GM23248 (cell line): ENCODE data around the gene EHMT1.

Source experiments
- EZH2 ChIP-seq: fragments of 200-600 bp; sonication (generic); IDR thresholded peaks from 2 replicates; pipeline ENCODE4 v1.6.1; 2018; ENCODE audit warnings: antibody characterized with exemption, mild to moderate bottlenecking; ENCODE audit not compliant: insufficient read depth, poor library complexity, severe bottlenecking
- EZH2phosphoT487 ChIP-seq: fragments of 200-600 bp; sonication (generic); IDR thresholded peaks from 2 replicates; pipeline ENCODE4 v1.6.1; 2018; ENCODE audit warnings: antibody characterized with exemption, moderate library complexity, mild to moderate bottlenecking, low read depth; ENCODE audit not compliant: insufficient read depth

- TF ChIP-seq EZH2phosphoT487 (no peak), EZH2 (no peak)
Observed at GRCh38 chr9:137639303-137640051, 20.7 kb downstream of the EHMT1 start.
